ENCODE measurements around the gene GPR21. TPM values are rescaled to one million over a fixed set of nuclear protein-coding genes. Genes with fewer than 3 reads are reported as not detected.
A peak's percentile ranks its signal among the peaks of the same experiment; 100 is the strongest.

The GPR21 gene
- total RNA-seq, 1 donor from 2014 or later = 3.3 TPM

- DNase-seq (ENCODE audit: low spot score) (no peak), ATAC-seq (no peak)
- intact Hi-C loops (cut with DNase I) = no loop called here
Observed at GRCh38 chr9:123028973-123029372, 4.5 kb upstream of the GPR21 start.

GRCh38 chr9:123031963-123032362 lies 1.5 kb upstream of the GPR21 start:
- intact Hi-C loops (cut with DNase I) = no loop called here
- DNase-seq (ENCODE audit: low spot score) = no peak
- ATAC-seq = no peak

GRCh38 chr9:123033864-123034601 lies 566 bp downstream of the GPR21 start:
- peak; percentile 20 for ATAC-seq
- no peak for DNase-seq (ENCODE audit: low spot score)
- intact Hi-C loops (cut with DNase I) = no loop called here

GRCh38 chr9:123034881-123035510 lies 1.5 kb downstream of the GPR21 start:
- DNase-seq (ENCODE audit: low spot score) (no peak), ATAC-seq (peak; percentile 32)
- intact Hi-C loops (cut with DNase I) = no loop called here

GRCh38 chr9:123035791-123036190 lies 2.3 kb downstream of the GPR21 start:
- DNase-seq (ENCODE audit: low spot score) = no peak
- intact Hi-C loops (cut with DNase I) = no loop called here
- ATAC-seq = no peak

- intact Hi-C loops (cut with DNase I) = no loop called here
Observed at GRCh38 chr9:123036893-123037545, 3.6 kb downstream of the GPR21 start.

GRCh38 chr9:123039617-123040219 lies 6.3 kb downstream of the GPR21 start:
- DNase-seq (ENCODE audit: low spot score) (no peak), ATAC-seq (no peak)
- intact Hi-C loops (cut with DNase I) = no loop called here

More at GRCh38 chr9:123036893-123037545, 3.6 kb downstream of the GPR21 start:
- no peak for DNase-seq (ENCODE audit: low spot score)
- peak; percentile 42 for ATAC-seq

- intact Hi-C loops (cut with DNase I) = no loop called here
- no peak for ATAC-seq
- DNase-seq (ENCODE audit: low spot score) = no peak
Observed at GRCh38 chr9:123040801-123041200, 7.3 kb downstream of the GPR21 start.

- intact Hi-C loops (cut with DNase I) = no loop called here
- DNase-seq (ENCODE audit: low spot score) (no peak), ATAC-seq (no peak)
Observed at GRCh38 chr9:123041489-123041888, 8.0 kb downstream of the GPR21 start.

- intact Hi-C loops (cut with DNase I) = no loop called here
- ATAC-seq = no peak
- no peak for DNase-seq (ENCODE audit: low spot score)
Observed at GRCh38 chr9:123043081-123043939, 9.8 kb downstream of the GPR21 start.

- no peak for DNase-seq (ENCODE audit: low spot score)
- ATAC-seq = no peak
- intact Hi-C loops (cut with DNase I) = no loop called here
Observed at GRCh38 chr9:123044586-123044985, 11.1 kb downstream of the GPR21 start.

GRCh38 chr9:123046406-123047195 lies 13.1 kb downstream of the GPR21 start:
- DNase-seq (ENCODE audit: low spot score) (no peak), ATAC-seq (no peak)
- intact Hi-C loops (cut with DNase I) = no loop called here

GRCh38 chr9:123048748-123049147 lies 15.3 kb downstream of the GPR21 start:
- ATAC-seq (peak; percentile 39), DNase-seq (ENCODE audit: low spot score) (no peak)
- intact Hi-C loops (cut with DNase I) = no loop called here

- intact Hi-C loops (cut with DNase I) = no loop called here
- peak; percentile 58 for ATAC-seq
- DNase-seq (ENCODE audit: low spot score) = no peak
Observed at GRCh38 chr9:123049589-123050222, 16.2 kb downstream of the GPR21 start.

GRCh38 chr9:123053046-123053445 lies 19.6 kb downstream of the GPR21 start:
- DNase-seq (ENCODE audit: low spot score) = no peak
- intact Hi-C loops (cut with DNase I) = no loop called here
- no peak for ATAC-seq

- ATAC-seq = no peak
- intact Hi-C loops (cut with DNase I) = no loop called here
Observed at GRCh38 chr9:123053711-123054110, 20.2 kb downstream of the GPR21 start.

GRCh38 chr9:123058834-123059233 lies 25.4 kb downstream of the GPR21 start:
- DNase-seq (ENCODE audit: low spot score) = no peak
- intact Hi-C loops (cut with DNase I) = no loop called here
- peak; percentile 59 for ATAC-seq

More at GRCh38 chr9:123053711-123054110, 20.2 kb downstream of the GPR21 start:
- no peak for DNase-seq (ENCODE audit: low spot score)

All from sciatic nerve (tissue), 2 donors.